Occipital lobe (tissue), 2 donors: ENCODE measurements around the gene CAPN10. TPM values are rescaled to one million over a fixed set of nuclear protein-coding genes. Genes with fewer than 3 reads are reported as not detected.
"Not testable (repeated sequence)": the region's sequence is repeated elsewhere in the genome, so short reads cannot be mapped to it uniquely, and the experiment has no call there.

Experiments used
- DNase-seq: peaks from one replicate; lab custom pipeline; 2025; lab: John Stamatoyannopoulos, UW
- total RNA-seq: library from RNA; depleted of rRNA; stranded (reverse); fragments of >200 nt; gene quantifications from one replicate; pipeline ENCODE4 v1.2.3, GENCODE V29; 2014

CAPN10 gene
- total RNA-seq, 1 donor from 2014 or later, result 27.1 TPM

DNA sequence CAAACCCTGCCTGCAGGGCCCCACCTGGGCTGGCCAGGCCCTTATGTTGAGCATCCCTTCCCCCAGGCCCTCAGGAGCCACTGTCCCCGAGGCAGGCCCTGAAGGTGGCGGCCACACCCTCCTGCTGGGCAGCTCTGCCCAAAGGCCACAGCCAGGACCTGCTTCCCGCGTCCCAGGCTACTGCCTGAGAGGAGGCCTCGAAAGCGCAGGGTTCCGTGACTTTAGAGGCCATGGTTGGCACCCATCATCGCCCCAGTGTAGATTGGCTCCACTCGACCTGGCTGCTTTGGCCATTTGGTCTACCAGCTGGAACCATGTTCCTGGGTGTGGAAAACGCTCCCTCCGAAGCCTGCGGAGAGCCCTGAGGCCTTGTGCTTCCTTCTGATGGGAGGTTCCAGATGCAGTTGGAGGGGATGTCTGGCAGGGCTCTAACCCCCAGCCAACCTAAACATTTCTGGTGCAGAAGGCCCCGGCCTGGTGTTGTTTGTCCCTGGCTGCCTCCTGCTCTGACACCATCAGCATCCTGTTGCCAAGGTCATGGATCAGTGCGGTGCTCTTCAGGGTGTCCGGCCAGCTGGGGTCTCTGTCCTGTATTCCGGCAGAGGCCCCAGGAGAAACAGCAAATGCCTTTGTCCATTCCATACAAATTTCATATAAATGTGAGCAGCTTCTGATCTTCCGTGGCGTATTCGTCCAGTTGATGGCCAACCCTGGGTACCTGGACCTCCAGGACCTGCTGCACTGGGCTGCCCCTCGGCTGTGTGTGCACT is 14.7 kb downstream of the CAPN10 start:
- no peak for DNase-seq

DNA sequence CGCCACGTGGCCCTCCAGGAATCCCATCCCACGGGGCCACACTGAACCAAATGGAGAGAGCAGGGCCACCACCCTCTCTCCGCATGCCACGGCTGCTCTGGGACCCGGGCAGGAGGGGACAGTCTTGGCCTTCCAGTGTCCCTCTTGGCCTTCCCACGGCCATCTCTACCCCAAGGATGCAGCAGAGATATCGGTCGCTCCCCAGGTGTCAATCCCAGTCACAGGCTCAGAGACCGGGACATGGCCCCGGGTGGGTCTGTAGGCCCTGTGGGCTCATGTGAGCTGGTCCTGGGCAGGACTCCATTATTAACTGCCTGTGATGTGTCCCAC is 15.3 kb downstream of the CAPN10 start:
- no peak for DNase-seq

DNA sequence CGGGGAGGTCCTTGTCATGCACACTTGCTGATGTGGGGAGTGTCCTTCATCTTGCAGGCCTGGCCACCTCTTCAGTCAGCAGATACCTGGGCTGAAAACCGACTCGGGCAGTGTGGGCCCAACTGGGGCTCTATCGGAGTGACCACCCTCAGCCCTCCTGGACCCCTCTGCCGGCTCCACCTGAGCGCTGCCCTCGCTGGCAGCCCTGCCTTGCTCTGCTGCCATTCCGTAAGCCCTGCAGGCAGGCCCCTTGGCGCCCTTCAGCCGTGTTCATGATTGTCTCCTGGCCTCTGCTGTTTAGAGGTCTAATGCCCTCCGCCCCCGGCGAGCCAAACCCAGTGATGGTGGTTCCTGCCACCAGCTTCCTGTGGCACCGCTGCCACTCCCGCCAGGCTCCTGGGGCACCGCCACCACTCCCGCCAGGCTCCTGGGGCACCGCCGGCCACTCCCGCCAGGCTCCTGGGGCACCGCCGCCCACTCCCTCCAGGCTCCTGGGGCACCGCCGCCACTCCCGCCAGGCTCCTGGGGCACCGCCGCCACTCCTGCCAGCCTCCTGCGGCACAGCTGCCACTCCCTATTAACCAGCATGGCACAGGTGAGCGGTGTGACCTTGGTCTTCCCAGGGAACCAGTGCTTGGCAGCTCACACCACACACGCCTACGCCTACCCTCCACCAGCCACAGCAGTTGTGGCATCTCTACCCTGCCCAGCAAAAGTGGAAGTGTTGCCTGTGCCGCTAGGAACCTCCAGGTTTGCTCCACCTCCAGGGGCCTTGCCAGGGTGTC is 15.9 kb downstream of the CAPN10 start:
- DNase-seq, result no peak

DNA sequence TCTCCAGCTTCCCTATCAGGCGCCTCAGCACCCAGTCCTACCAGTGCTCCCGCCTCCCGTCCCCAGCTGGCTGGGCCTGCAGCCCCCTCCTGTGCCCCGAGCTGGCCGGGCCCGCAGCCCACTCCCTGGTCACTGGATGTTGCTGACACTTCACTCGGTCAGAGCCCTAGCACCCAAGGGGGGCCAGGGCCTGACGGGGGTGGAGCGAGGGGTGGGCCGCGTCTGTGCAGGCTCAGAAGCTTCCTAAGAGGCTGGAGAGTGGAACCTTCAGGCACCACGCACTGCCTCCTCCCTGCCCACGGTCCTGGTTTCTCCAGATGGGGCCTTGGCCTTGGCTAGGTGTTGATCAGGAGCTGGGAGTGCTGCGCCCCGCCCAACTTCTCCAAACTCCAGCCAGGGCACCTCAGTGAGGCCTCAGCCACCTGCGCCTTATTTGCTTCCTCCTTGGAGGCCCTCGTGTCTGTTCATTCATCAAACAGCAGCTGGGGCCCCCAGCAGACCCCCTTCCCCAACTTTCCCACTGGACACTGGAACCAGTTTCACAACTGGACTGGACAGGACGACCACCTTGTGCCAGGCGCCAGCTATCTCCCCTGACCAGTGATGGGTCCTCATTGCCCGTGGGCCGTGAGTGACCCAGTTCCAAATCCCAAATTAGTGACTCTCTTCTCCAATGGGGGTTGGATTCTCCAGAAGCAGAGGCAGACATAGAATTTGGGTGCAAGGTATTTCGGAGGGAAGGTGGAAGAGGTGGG is 16.7 kb downstream of the CAPN10 start:
- no peak for DNase-seq

GRCh38 chr2:240603846-240604245 is 17.3 kb downstream of the CAPN10 start:
- no peak for DNase-seq

DNA sequence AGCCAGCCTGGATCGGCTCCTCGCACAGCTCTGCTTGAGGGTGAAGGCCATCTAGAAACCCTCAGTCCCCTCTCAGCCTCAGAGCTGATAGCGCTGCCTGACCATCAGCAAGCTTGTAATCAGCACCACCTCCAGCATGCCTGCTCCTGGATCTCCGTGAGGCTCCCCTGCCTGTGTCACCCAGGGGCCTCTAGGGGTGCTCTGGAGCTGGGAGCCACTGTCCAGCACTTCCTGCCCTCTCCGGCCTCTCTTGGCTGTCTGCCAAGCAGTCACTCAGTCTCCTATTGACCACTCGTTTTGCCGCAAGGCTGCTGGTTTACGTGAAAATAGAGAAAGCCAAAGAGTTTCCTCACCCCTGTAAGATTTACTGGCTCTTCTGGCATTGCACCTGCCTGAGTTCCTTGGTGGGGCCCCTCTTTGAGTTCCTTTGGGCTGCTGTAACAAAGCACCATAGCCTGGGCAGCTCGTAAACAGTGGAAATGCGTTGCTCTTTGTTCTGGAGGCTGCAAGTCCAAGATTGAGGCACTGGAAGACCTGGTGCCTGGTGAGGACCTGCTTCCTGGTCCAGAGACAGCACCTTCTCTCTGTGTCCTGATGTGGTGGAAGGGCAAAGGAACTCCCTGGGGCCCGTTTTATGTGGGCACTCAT is 17.9 kb downstream of the CAPN10 start:
- peak; percentile 70 for DNase-seq

GRCh38 chr2:240604939-240605716 is 18.6 kb downstream of the CAPN10 start:
- no peak for DNase-seq

DNA sequence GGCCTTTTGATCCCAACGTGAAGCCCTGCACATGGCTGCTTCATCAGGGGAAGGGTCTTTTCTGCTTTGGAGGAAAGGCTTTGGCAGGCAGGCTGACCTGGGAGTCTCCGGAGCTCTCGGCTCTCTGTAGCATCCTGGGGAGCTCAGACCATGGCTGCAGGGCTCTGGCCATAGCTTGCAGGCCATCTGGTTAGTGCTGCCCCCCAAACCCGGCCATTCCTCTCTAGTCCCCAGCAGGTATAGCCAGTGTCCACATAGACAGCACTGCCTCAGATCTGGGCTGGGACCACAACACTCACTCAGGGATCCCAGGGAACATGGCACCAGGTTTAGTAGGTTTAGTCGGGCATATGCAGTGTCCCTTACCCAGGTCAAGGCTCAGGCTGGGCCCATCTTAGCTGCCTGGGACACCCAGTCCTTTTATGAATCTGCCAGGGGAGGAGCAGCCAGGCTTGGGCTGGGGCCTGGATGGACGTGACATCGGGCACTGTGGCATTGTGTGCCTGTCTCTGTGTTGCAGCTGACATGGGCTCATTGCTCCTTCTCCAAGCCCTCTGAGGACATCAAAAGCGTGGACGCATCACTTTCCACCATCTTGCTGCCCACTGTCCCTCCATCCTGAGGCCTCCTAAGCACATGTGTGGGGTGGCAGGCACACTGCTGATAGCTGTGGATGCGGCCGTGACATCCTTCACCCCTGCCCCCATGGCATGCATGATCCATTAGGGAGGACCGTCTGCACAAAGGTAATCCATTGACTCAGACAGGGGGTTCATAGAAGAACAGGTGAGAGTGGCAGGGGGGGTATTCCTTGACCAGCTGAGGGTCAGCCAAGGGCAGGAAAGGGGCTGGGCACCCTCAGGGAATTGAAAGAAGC is 19.6 kb downstream of the CAPN10 start:
- DNase-seq, result no peak

- no peak for DNase-seq
Measured at GRCh38 chr2:240611601-240612210, 25.2 kb downstream of the CAPN10 start.

DNA sequence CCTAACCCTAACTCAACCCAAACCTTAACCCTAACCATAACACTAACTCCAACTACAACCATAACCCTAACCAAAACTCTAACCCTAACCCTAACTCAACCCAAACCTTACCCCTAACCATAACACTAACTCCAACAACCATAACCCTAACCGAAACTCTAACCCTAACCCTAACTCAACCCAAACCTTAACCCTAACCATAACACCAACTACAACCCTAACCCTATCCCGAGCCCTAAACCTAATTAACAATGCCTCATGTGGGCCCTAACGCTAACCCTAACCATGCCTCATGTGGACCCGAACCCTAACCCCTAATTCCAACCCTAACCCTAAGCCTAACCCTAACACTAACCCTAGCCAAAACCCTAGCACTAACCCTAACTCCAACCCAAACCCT is 27.2 kb downstream of the CAPN10 start:
- no peak for DNase-seq

DNA sequence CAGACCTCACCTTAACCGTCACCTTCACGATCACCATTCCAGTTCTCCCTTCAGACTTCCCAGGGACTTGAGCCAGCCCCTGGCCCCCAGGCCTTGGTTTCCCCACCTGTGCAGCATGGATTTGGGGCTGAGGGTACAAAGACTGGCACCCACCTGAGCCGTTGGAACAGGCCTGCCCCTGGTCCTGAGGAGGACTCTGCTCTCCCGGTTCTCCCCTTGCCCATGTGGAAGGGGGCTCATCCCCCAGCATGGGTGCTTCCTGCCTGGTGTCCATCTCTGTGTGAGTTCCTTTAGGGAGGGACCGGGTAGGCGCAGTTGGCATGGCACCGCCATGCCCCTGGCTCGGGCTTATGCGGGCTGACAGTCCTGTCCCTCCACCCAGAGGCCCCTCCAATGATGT is 27.9 kb downstream of the CAPN10 start:
- no peak for DNase-seq

GRCh38 chr2:240615396-240615795 is 28.9 kb downstream of the CAPN10 start:
- no peak for DNase-seq

DNA sequence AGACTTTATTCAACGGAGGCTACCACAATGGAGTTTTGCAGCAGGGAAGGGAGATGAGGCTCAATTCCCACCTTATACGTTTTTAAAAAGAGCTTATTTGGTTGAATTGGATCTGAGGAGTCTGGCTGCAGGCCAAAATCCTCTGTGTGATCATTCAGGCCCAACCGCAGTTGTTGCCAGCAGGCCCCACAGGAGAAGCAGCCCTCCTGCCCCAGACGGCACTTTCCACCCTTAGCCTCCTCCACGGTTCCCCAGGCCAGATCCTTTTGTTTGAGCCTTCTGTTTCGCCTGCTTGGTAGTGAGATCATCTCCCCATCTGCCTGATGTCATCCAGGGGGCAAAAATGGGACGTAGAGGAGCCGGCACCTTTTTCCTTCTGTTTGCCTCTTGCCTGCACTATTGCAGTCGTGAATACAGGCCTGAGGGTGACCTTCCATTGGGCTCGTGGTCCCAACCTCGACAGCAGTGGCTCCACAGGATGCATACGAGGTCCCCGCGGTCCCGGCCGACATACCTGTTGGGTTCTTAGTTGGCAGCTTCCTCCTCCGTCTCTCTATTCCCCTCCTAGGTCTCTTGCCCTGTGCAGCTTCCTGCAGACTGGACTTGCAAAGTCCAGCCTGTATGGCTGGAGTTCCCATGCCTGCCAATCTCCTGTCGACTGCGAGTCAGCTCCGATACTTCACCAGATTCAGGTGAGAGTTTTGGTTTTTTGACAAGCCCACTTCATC is 29.4 kb downstream of the CAPN10 start:
- no peak for DNase-seq

DNA sequence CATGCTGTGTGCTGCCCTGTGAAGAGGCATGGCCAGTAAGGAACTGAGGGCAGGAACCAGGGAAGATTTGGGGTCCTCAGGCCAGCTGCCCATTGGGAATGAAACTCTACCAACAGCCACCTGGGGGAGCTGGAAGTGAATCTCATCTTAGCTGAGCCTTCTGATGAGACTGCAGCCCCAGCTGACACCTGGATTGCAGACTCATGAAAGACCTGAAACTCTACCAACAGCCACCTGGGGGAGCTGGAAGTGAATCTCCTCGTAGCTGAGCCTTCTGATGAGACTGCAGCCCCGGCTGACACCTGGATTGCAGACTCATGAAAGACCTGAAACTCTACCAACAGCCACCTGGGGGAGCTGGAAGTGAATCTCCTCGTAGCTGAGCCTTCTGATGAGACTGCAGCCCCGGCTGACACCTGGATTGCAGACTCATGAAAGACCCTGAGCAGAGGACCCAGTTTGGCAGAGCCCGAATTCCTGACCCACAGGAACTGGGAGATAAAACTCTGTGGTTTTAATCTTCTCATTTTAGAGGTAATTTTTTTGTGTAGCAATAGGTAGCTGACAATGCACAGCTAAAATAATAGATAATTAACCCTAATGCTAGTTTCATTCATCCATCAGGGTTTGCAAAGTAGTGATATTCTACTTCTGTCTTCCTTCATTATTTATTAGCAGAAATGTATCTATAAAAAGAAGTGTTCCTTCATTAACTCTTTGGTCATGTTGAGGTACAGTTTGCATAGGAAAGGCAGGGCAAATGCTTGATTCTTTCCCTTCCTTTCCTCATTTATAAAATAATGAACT is 30.5 kb downstream of the CAPN10 start:
- DNase-seq, result not testable (repeated sequence)

DNA sequence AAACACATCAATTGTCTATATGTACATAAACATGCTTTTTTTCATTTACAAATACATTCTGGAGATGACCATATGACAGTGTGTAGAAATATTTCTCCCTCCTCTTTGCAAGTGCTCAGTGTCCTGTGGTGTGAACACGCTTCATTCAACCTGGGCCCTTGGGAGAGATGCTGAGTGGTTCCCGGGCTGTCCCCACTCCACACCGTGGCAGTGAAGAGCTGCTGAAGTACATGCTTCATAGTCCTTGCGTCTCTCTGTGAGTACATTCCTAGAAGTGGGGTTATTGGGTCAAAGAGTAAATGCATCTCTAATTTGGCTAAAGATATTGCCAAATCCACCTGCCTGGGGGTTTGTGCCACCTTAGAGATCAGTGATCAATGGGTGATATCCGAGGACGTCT is 32.2 kb downstream of the CAPN10 start:
- DNase-seq, result no peak

DNA sequence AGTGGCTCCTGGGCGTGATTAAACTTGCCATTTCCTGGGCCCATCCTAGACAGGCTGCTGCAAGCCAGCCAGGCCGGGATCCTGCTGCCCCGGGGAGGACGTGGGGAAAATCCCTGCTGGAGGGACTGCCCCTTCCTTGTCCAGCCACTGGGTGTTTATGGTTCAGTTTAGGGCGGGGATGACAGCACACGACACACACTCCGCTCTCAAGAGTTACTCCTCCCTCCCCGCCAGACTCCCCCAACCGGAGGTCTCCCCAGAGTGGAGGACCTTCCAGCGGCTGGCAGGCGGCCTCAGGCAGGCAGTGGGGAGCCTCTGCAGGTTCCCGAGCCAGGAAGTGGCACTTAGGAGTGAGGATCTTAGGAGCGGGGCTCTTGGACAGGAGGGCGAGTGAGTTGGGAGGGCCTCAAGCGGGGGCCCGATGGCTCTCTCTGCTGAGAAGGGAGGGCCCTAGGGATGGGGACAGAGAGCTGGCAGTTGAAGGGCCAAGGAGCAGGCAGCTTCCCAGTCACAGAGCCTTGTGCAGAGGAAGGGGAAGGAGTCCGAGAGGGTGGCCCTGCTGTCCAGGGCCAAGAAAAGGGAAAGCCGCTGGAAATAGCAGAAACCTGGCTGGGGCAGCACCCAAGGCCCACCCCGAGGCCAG is 33.1 kb downstream of the CAPN10 start:
- DNase-seq, result no peak

DNA sequence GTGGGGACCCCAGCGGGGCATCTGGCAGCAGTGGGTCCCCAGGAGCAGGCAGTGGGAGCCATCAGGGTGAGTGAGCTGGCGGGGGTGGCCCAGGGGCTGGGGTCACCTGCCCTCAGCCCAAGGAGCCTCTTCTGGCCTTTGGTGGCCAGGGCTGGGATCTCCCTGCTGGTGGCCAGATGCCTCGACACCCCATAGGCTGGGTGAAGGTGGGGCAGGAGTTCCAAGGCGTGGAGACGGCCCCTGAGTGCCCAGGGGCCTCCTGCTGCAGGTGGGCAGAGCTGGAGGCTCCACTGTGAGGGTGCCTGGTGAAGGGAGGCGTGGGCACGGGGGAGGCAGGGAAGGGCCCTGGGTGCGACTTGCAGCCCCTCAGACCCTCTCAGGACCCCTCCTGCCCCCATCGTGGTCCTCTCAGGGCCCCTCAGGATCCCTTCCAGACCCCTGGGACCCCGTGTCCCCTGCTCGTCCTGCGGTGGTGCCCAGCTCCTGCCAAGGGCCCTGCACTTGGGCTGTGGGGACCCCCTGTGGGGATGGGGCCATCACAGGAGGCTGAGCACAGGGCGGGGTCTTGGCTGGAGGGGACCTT is 33.7 kb downstream of the CAPN10 start:
- DNase-seq, result no peak
